Raji (cell line): ENCODE results near the gene PAPPA.

Experiments used
- POLR2A ChIP-seq: IDR thresholded peaks from 2 replicates; pipeline ENCODE4 v1.6.1; 2011; ENCODE audit warnings: low read depth, low read length, control low read depth; ENCODE audit not compliant: insufficient read depth

Gene PAPPA

GRCh38 chr9:116365056-116365471 lies 211.5 kb downstream of the PAPPA start:
- no peak for TF ChIP-seq POLR2A

GRCh38 chr9:116366241-116366640 lies 212.7 kb downstream of the PAPPA start:
- TF ChIP-seq POLR2A = no peak

- no peak for TF ChIP-seq POLR2A
These were observed 215.1 kb downstream of the PAPPA start for GRCh38 chr9:116368680-116369079.

- TF ChIP-seq POLR2A = no peak
These were observed 216.1 kb downstream of the PAPPA start for GRCh38 chr9:116369706-116370105.

- TF ChIP-seq POLR2A = no peak
These were observed 217.0 kb downstream of the PAPPA start for GRCh38 chr9:116370556-116370955.

GRCh38 chr9:116372081-116372673 lies 218.6 kb downstream of the PAPPA start:
- no peak for TF ChIP-seq POLR2A

- TF ChIP-seq POLR2A = no peak
These were observed 219.2 kb downstream of the PAPPA start for GRCh38 chr9:116372786-116373185.

- no peak for TF ChIP-seq POLR2A
These were observed 223.7 kb downstream of the PAPPA start for GRCh38 chr9:116377179-116377798.

GRCh38 chr9:116378873-116379272 lies 225.3 kb downstream of the PAPPA start:
- TF ChIP-seq POLR2A = no peak

GRCh38 chr9:116379821-116380220 lies 226.2 kb downstream of the PAPPA start:
- no peak for TF ChIP-seq POLR2A

- TF ChIP-seq POLR2A = no peak
These were observed 227.0 kb downstream of the PAPPA start for GRCh38 chr9:116380496-116380995.

- no peak for TF ChIP-seq POLR2A
These were observed 227.8 kb downstream of the PAPPA start for GRCh38 chr9:116381350-116381749.

GRCh38 chr9:116382053-116382452 lies 228.5 kb downstream of the PAPPA start:
- no peak for TF ChIP-seq POLR2A

- no peak for TF ChIP-seq POLR2A
These were observed 229.5 kb downstream of the PAPPA start for GRCh38 chr9:116383133-116383532.

GRCh38 chr9:116383936-116384335 lies 230.3 kb downstream of the PAPPA start:
- no peak for TF ChIP-seq POLR2A

GRCh38 chr9:116387934-116388698 lies 234.5 kb downstream of the PAPPA start:
- no peak for TF ChIP-seq POLR2A

- no peak for TF ChIP-seq POLR2A
These were observed 236.1 kb downstream of the PAPPA start for GRCh38 chr9:116389541-116390302.
